CD4-positive, alpha-beta T cell (primary cell): ENCODE data around the gene WFIKKN1. TPM values are rescaled to one million over a fixed set of nuclear protein-coding genes. Genes with fewer than 3 reads are reported as not detected.

Experiments
- ATAC-seq: fragments of 200-7000 bp; cut with Tn5 transposase; one replicate; pipeline ENCODE4 v1.10.0; 2022; ENCODE audit warnings: mild to moderate bottlenecking; ENCODE audit not compliant: poor library complexity
- CTCF ChIA-PET: fragments of 350-600 bp; sonication (Branson Sonifier 250); formaldehyde crosslinking; loops from one replicate; lab custom pipeline; 2021; ENCODE audit warnings: antibody characterized with exemption, inconsistent platforms; lab: Charles Lee
- POLR2A ChIA-PET: fragments of 350-600 bp; sonication (Branson Sonifier 250); formaldehyde crosslinking; loops from one replicate; lab custom pipeline; 2021; ENCODE audit warnings: antibody characterized with exemption, inconsistent platforms; lab: Charles Lee
- DNase-seq, 14 experiments: peaks; one replicate each; pipeline ENCODE4 v3.0.0-alpha.2; 2013 to 2020; ENCODE audit warnings: mixed read lengths in 2 of 14
- H3K27ac ChIP-seq, 2 donors: one replicate each; pipeline versions ENCODE4 v1.5.1 to v1.7.0; 2013; ENCODE audit warnings: low read length in 2 of 2, low read depth in 1 of 2, mild to moderate bottlenecking in 1 of 2
- H3K27me3 ChIP-seq, 2 experiments: 1 replicate in 1 of 2; 2 replicates in 1 of 2; pipeline versions ENCODE4 v1.6.1 to v1.7.0; 2013; ENCODE audit warnings: low read length in 2 of 2, control low read depth in 1 of 2, mild to moderate bottlenecking in 1 of 2, moderate library complexity in 1 of 2; ENCODE audit not compliant: insufficient read depth in 2 of 2, control insufficient read depth in 1 of 2
- H3K36me3 ChIP-seq: one replicate; pipeline ENCODE4 v1.6.1; 2013; ENCODE audit warnings: low read length, control low read depth; ENCODE audit not compliant: insufficient read depth
- H3K4me1 ChIP-seq: one replicate; pipeline ENCODE4 v1.6.1; 2013; ENCODE audit warnings: low read length, control low read depth; ENCODE audit not compliant: insufficient read depth
- H3K4me3 ChIP-seq: one replicate; pipeline ENCODE4 v1.5.1; 2013; ENCODE audit warnings: mild to moderate bottlenecking, low read length, moderate library complexity
- H3K9me3 ChIP-seq, 2 experiments: 1 replicate in 1 of 2; 2 replicates in 1 of 2; pipeline versions ENCODE4 v1.6.1 to v1.7.0; 2013; ENCODE audit warnings: low read length in 2 of 2, mild to moderate bottlenecking in 2 of 2, control low read depth in 1 of 2, moderate library complexity in 1 of 2; ENCODE audit not compliant: control insufficient read depth in 1 of 2, insufficient read depth in 1 of 2
- H3K27ac Mint-ChIP-seq: one replicate; pipeline ENCODE4 v1.8.0; 2020; ENCODE audit warnings: mixed read lengths
- H3K27me3 Mint-ChIP-seq: one replicate; pipeline ENCODE4 v1.8.0; 2021; ENCODE audit warnings: mixed read lengths
- H3K36me3 Mint-ChIP-seq: one replicate; pipeline ENCODE4 v1.8.0; 2021; ENCODE audit warnings: low read depth, mixed read lengths
- H3K4me1 Mint-ChIP-seq: one replicate; pipeline ENCODE4 v1.8.0; 2021; ENCODE audit warnings: low read depth, mixed read lengths
- H3K4me3 Mint-ChIP-seq: one replicate; pipeline ENCODE4 v1.8.0; 2020; ENCODE audit warnings: mild to moderate bottlenecking, mixed read lengths
- H3K9me3 Mint-ChIP-seq: one replicate; pipeline ENCODE4 v1.8.0; 2020; ENCODE audit warnings: mixed read lengths
- CTCF ChIP-seq: fragments of 200-600 bp; IDR thresholded peaks from one replicate; pipeline ENCODE4 v1.8.0; 2022; ENCODE audit warnings: antibody characterized with exemption, mild to moderate bottlenecking
- intact Hi-C, 2 experiments: fragments of 100-400 bp; cut with DNase I in 1 of 2; cut with micrococcal nuclease in 1 of 2; formaldehyde crosslinking; loops; one replicate each; pipeline versions ENCODE4 v1.15.1 to v1.9.0; 2023 to 2025; cut with DNase I, micrococcal nuclease
- total RNA-seq, 174 experiments: library from RNA in 2 of 174; stranded (reverse) in 2 of 174; gene quantifications; one replicate each; pipeline ENCODE4 v1.2.3 and lab custom pipeline; 2021 to 2026

The WFIKKN1 gene
- total RNA-seq, 2 experiments from 2014 or later, result 0.64 to 0.99 TPM

- POLR2A ChIA-PET, result interaction anchor here (0.6 to 2.0 kb wide), 10 partner anchors 7 to 99 kb away, joined by 3 to 17 read pairs (median 6); partner anchors contain the start of genes JMJD8, METTL26, PIGQ and RHBDL1
- no peak for TF ChIP-seq CTCF
- DNase-seq, result peak in 1 of 14 experiments; percentile 51
- no peak overlapping the region for H3K27ac Mint-ChIP-seq
- intact Hi-C loops, result no loop called here
- H3K36me3 Mint-ChIP-seq, result peaks cover 11% of the 10 kb centered on the region
- Histone ChIP-seq H3K4me3 (peak overlapping the region; percentile 63), H3K9me3 (no peaks in the 10 kb centered on the region), H3K27me3 (no peaks in the 10 kb centered on the region), H3K4me1 (peaks cover 30% of the 10 kb centered on the region), H3K27ac (peak overlapping the region; percentile 28 to 56), H3K36me3 (peaks cover 35% of the 10 kb centered on the region)
- ATAC-seq, result peak; percentile 11
- H3K4me1 Mint-ChIP-seq, result peaks cover 6% of the 10 kb centered on the region
- no peaks in the 10 kb centered on the region for H3K27me3 Mint-ChIP-seq
- H3K4me3 Mint-ChIP-seq, result peak overlapping the region; percentile 75
- CTCF ChIA-PET, result interaction anchor here (0.6 to 1.3 kb wide), 4 partner anchors 10 to 66 kb away, joined by 3 to 5 read pairs (median 4); no protein-coding TSS in a partner anchor
- H3K9me3 Mint-ChIP-seq, result no peaks in the 10 kb centered on the region
These were observed 37.9 kb downstream of the WFIKKN1 start for GRCh38 chr16:668519-669171.

GRCh38 chr16:669666-670065 lies 38.9 kb downstream of the WFIKKN1 start:
- no peak for DNase-seq

More at GRCh38 chr16:669666-670065, 38.9 kb downstream of the WFIKKN1 start:
- H3K36me3 ChIP-seq, result peaks cover 35% of the 10 kb centered on the region
- no peak overlapping the region for H3K4me3 ChIP-seq
- Mint-ChIP-seq H3K27ac (no peak overlapping the region), H3K4me3 (peak overlapping the region; percentile 67), H3K9me3 (no peaks in the 10 kb centered on the region), H3K36me3 (peaks cover 12% of the 10 kb centered on the region), H3K27me3 (no peaks in the 10 kb centered on the region), H3K4me1 (peaks cover 6% of the 10 kb centered on the region)
- no peak overlapping the region for H3K27ac ChIP-seq
- no peak for TF ChIP-seq CTCF
- H3K4me1 ChIP-seq, result peaks cover 30% of the 10 kb centered on the region
- intact Hi-C loops, result no loop called here
- CTCF ChIA-PET, result no interaction called here
- no peaks in the 10 kb centered on the region for H3K27me3 ChIP-seq
- no peak for ATAC-seq
- no peaks in the 10 kb centered on the region for H3K9me3 ChIP-seq
- POLR2A ChIA-PET, result interaction anchor here (1.3 kb wide), 1 partner anchor 11 kb away, joined by 6 read pairs; the partner anchor contains the start of gene STUB1
